HG03196 (cell line): ENCODE results near the gene TLR9.

ENCODE experiments used
- ATAC-seq: cut with Tn5 transposase; IDR thresholded peaks from one replicate; pipeline ENCODE4 v1.9.1; 2021; ENCODE audit not compliant: unreplicated experiment

The TLR9 gene

GRCh38 chr3:52176180-52176752 lies 49.2 kb downstream of the TLR9 start:
- ATAC-seq = no peak

DNA sequence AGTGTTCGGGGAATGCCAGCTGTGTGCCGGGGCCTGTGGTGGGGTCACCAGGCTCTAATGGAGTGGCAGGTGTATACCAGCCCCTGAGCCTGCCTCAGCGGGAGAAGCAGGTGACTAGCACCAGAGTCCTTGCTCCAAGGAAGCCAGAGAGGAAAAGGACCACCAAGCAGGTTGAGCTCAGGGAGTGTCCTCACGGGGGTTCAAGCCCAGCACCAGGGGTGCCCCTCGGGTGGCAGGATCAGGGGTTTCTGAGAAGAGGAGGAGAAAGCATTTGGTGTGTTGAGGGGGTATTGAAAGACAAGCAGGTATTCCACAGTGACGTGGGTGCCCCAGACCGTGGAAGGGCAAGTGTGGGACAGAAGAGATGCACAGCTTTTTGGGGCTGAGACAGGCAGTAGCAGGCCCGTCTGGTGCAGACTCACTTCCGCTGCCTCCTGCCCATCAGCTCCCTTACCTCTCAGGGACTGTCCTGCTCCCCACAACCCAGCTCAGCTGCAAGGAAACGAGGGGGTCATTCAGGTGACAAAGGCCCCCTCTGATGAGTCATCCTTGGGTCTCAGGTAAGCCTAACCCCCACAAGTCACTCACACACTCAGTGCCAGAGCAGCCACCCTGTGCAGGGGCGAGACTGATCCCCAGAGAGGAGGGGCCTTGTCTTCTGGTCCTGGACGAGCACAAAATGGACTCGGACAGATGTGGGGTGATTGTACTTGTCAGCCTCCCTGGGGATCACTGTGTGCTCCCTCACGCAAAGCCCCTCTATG lies 49.8 kb downstream of the TLR9 start:
- no peak for ATAC-seq

GRCh38 chr3:52174896-52175295 lies 50.5 kb downstream of the TLR9 start:
- ATAC-seq = no peak

GRCh38 chr3:52173101-52173500 lies 52.3 kb downstream of the TLR9 start:
- no peak for ATAC-seq

DNA sequence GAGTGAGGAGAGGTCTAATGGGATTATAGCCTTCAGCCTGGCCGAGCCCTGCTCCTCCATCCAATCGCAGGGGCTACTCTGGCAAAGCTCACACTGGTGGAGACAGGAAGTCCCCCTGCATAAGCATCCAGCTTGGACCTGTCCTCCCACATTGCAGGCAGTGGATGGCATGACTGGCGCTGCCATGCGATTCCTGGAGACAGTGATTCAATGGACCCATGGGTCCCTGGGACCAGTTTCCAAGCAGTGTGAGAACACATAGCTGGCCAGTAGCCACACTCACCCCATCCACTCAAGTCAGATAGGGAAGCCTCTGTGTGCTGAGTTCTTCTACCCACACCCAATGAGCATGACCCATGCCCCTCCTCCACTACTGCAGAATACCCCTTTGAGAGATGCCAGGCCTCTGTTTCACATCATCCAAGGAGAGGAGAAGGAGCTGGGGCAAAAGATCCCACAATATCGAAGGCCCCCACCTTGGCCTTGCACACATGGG lies 53.1 kb downstream of the TLR9 start:
- no peak for ATAC-seq

GRCh38 chr3:52171514-52172261 lies 53.8 kb downstream of the TLR9 start:
- no peak for ATAC-seq
